Choroid plexus epithelial cell (primary cell): ENCODE data around the gene NMT1.
A peak's percentile ranks its signal among the peaks of the same experiment; 100 is the strongest.

Source experiments
- DNase-seq: peaks from one replicate; pipeline ENCODE4 v3.0.0-alpha.2; 2010; ENCODE audit warnings: low read depth
- H3K4me3 ChIP-seq: 2 replicates; pipeline ENCODE4 v1.5.1; 2011; ENCODE audit warnings: low read depth, mild to moderate bottlenecking, control low read depth, low read length, moderate library complexity
- TF ChIP-seq, protein P1 (sequence below): conservative IDR thresholded peaks from 2 replicates; pipeline ENCODE4 v1.5.1; 2011; ENCODE audit warnings: low read depth, mild to moderate bottlenecking, control low read depth, inconsistent platforms, low read length, moderate library complexity

NMT1 gene

DNA sequence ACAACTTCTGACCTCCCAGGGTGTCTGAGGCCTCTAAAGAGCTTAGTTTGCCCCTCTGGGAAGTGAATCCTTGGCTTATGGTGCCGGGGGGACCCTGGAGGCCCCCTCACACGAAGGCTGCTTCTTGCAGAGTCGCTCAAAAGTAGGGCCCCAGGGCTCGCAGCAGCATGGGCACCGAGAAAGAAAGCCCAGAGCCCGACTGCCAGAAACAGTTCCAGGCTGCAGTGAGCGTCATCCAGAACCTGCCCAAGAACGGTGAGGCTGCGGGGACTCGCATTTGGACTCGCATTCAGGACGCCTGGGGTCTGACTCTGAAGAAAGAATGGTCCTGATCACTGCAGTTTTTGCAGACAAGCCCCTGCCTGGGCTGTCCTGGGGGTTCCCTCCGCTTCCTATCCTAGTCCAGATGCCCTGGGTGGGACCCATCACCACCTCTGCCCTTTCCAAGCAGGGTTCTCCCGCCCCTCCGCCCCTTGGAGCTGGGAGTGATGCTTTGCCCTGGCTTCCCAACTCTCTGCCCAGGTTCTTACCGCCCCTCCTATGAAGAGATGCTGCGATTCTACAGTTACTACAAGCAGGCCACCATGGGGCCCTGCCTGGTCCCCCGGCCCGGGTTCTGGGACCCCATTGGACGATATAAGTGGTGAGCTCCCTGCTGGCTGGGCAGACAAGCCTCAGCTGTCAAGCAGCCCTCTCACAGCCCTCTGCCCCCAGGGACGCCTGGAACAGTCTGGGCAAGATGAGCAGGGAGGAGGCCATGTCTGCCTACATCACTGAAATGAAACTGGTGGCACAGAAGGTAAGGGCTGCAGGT lies 75.1 kb downstream of the NMT1 start:
- H3K4me3 ChIP-seq, result peak overlapping the region; percentile 68
- no peak for DNase-seq

DNA sequence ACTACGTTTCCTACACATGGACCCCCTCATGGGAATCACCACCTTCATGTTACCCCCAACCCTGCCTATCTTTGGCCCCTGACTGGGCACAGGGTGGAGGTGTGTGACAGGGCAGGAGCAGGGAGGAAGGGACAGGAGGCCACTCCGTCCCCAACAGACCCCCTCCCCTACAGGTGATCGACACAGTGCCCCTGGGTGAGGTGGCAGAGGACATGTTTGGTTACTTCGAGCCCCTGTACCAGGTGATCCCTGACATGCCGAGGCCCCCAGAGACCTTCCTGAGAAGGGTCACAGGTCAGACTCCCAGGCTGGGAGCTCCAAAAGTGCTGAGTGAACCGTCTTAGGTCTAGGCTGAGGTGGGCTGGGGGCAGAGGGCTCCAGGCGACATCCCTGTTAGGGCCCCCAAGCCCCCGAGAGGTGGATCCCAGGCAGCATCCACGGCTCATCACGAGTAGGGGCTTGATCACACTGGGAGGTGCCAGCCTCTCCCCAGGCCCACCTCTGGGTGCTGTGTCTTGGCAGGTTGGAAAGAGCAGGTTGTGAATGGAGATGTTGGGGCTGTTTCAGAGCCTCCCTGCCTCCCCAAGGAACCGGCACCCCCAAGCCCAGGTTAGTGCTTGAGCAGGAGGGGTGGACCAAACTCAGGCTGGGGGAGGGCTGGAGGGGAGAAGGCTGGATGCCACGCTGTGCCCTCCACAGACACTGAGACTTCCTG lies 75.9 kb downstream of the NMT1 start:
- H3K4me3 ChIP-seq, result no peak overlapping the region
- TF ChIP-seq, protein P1, sequence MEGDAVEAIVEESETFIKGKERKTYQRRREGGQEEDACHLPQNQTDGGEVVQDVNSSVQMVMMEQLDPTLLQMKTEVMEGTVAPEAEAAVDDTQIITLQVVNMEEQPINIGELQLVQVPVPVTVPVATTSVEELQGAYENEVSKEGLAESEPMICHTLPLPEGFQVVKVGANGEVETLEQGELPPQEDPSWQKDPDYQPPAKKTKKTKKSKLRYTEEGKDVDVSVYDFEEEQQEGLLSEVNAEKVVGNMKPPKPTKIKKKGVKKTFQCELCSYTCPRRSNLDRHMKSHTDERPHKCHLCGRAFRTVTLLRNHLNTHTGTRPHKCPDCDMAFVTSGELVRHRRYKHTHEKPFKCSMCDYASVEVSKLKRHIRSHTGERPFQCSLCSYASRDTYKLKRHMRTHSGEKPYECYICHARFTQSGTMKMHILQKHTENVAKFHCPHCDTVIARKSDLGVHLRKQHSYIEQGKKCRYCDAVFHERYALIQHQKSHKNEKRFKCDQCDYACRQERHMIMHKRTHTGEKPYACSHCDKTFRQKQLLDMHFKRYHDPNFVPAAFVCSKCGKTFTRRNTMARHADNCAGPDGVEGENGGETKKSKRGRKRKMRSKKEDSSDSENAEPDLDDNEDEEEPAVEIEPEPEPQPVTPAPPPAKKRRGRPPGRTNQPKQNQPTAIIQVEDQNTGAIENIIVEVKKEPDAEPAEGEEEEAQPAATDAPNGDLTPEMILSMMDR, result no peak
- DNase-seq, result no peak

More for the DNA sequence above, 75.1 kb downstream of the NMT1 start:
- TF ChIP-seq, protein P1, result no peak

DNA sequence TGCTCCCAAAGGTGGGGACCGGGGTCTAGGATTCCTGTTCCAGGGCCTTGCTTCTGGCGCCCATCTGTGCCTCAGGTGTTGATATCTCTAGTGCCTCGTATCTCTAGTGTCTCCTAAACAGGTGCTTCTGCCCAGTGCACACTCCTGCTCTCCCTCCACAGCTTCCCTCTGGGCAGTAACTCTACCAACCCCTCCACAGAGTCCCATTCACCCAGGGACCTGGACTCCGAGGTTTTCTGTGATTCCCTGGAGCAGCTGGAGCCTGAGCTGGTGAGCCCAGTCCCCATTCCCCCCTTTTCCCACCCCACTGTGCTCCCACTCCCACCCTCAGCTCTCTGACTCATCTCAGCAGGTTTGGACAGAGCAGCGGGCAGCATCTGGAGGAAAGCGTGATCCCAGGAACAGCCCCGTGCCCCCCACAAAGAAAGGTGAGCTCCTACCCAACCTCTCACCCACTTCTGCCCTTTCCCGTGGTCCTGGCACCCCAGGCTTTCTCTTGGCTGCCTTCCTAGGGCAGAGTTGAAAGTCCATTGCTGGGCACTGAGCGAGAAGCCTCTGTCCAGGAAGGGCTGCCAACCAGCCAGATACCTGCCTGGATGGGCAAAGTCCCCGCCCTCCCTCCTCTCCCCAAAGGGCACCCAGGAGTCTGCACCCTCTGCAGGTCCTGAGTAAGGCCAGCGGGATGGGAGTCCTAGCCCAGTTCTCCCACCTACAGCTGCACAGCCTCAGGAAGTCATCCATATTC lies 76.6 kb downstream of the NMT1 start:
- no peak for DNase-seq
- TF ChIP-seq, protein P1, result no peak
- H3K4me3 ChIP-seq, result no peak overlapping the region

DNA sequence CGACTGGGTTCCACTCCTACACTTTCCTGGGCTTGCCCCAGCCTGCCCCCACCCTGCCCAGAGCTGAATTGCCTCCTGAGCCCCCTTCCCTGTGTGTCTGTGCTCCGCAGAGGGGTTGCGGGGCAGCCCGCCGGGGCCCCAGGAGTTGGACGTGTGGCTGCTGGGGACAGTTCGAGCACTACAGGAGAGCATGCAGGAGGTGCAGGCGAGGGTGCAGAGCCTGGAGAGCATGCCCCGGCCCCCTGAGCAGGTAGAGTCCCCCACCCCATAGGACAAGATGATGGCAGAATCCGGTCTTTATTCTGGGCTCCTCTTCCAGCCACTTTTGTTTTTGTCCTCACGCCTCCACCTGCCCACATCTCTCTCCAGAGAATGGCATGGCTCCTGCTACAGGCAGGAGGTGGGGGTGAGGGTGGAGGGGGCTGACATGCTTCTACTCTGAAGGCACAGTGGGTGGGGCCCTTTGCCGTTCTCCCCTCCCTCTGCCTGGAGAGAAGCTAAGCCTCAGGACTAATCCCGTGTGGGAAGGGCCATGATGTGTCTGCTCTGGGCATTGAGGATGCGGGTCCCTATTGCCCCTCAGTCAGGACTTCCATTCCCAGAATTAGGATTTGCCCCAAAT lies 77.9 kb downstream of the NMT1 start:
- no peak overlapping the region for H3K4me3 ChIP-seq
- TF ChIP-seq, protein P1, result no peak
- DNase-seq, result no peak

DNA sequence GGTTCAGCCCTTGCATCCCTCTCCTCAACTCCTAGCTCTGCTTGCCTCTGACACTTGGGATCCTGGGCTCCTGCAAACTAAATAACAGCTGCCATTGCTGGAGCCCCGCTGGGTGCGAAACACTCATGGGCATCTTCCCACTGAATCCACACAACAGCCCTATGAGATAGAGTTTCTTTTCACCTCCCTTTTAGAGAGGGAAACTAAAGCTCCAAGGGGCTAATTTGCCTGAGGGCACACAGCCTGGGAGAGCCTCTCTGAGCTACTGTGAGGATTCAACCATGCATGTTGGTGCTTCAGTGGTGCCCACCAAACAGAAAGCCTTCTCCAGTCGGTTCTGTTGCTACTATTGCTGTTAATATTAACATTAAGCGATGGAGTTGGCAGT lies 78.4 kb downstream of the NMT1 start:
- H3K4me3 ChIP-seq, result no peak overlapping the region
- DNase-seq, result no peak
- TF ChIP-seq, protein P1, result no peak

DNA sequence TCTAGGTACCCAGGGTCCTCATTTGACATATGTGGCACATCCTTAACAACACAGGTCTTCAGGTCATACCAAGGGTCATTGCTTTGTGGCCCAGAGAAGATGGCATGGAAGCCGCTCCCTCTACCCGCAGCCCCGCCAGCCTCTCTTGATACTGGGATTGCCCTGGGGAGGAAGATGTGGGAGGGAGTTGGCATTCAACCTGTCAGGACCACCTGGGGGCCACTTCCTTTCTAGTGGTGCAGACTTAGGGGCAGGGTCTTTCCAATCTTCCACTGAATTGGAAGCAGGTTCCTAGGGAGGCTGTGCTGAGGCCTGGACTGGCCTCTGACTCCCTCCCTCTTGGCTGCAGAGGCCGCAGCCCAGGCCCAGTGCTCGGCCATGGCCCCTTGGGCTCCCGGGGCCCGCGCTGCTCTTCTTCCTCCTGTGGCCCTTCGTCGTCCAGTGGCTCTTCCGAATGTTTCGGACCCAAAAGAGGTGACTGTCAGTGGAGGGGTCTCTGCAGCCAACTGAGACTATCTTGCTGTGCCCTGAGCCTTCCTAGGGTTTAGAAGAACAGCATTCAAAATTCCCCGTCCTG lies 82.1 kb downstream of the NMT1 start:
- DNase-seq, result no peak
- TF ChIP-seq, protein P1, result no peak
- H3K4me3 ChIP-seq, result no peak overlapping the region
